Activated naive CD4-positive, alpha-beta T cell treated with anti-CD3 and anti-CD28 coated beads, Interleukin-2, amount 50 U/mL, for 72 hours (primary cell): ENCODE measurements around the gene TENM3. TPM values are rescaled to one million over a fixed set of nuclear protein-coding genes. Genes with fewer than 3 reads are reported as not detected.

Source experiments
- ATAC-seq, 2 donors: fragments of 150-1000 bp; cut with Tn5 transposase; 2 replicates each; pipeline ENCODE4 v1.10.0; 2021; ENCODE audit warnings: mild to moderate bottlenecking in 2 of 2, moderate library complexity in 2 of 2
- DNase-seq, 2 donors: peaks; one replicate each; pipeline ENCODE4 v3.0.0; 2021 to 2022; ENCODE audit warnings: low spot score in 2 of 2
- H3K27ac Mint-ChIP-seq, 2 donors: one replicate each; pipeline ENCODE4 v1.8.0; 2022; ENCODE audit warnings: mild to moderate bottlenecking in 2 of 2, mixed read lengths in 2 of 2
- H3K36me3 Mint-ChIP-seq, 2 donors: one replicate each; pipeline ENCODE4 v1.8.0; 2022; ENCODE audit warnings: mixed read lengths in 2 of 2
- H3K9me3 Mint-ChIP-seq, 2 donors: one replicate each; pipeline ENCODE4 v1.8.0; 2022; ENCODE audit warnings: mixed read lengths in 2 of 2
- total RNA-seq, 2 donors: library from RNA; stranded (reverse); gene quantifications; one replicate each; pipeline ENCODE4 v1.2.3, GENCODE V29; 2022

The TENM3 gene
- total RNA-seq, 2 donors from 2014 or later, result not detected

GRCh38 chr4:182264139-182264752 is 21.0 kb downstream of the TENM3 start:
- ATAC-seq, result no peak

GRCh38 chr4:182265881-182266280 is 22.7 kb downstream of the TENM3 start:
- Mint-ChIP-seq H3K36me3 (no peaks in the 10 kb centered on the region), H3K9me3 (no peaks in the 10 kb centered on the region), H3K27ac (no peak overlapping the region)
- ATAC-seq, result no peak
- DNase-seq, result no peak

More at GRCh38 chr4:182264139-182264752, 21.0 kb downstream of the TENM3 start:
- Mint-ChIP-seq H3K36me3 (no peaks in the 10 kb centered on the region), H3K27ac (no peak overlapping the region), H3K9me3 (peaks cover 0 to 4% of the 10 kb centered on the region in 2 donors)
- DNase-seq, result no peak

GRCh38 chr4:182267048-182267447 is 23.8 kb downstream of the TENM3 start:
- DNase-seq (no peak), ATAC-seq (no peak)
- H3K9me3 Mint-ChIP-seq, result no peaks in the 10 kb centered on the region
- H3K27ac Mint-ChIP-seq, result no peak overlapping the region
- no peaks in the 10 kb centered on the region for H3K36me3 Mint-ChIP-seq

GRCh38 chr4:182268966-182269365 is 25.8 kb downstream of the TENM3 start:
- no peak overlapping the region for H3K27ac Mint-ChIP-seq
- ATAC-seq, result no peak
- no peaks in the 10 kb centered on the region for H3K36me3 Mint-ChIP-seq
- no peak for DNase-seq
- peaks cover 0 to 3% of the 10 kb centered on the region in 2 donors for H3K9me3 Mint-ChIP-seq

GRCh38 chr4:182271731-182272130 is 28.5 kb downstream of the TENM3 start:
- Mint-ChIP-seq H3K9me3 (peaks cover 0 to 3% of the 10 kb centered on the region in 2 donors), H3K27ac (no peak overlapping the region), H3K36me3 (no peaks in the 10 kb centered on the region)
- DNase-seq (no peak), ATAC-seq (no peak)

- Mint-ChIP-seq H3K36me3 (no peaks in the 10 kb centered on the region), H3K9me3 (peaks cover 0 to 3% of the 10 kb centered on the region in 2 donors), H3K27ac (no peak overlapping the region)
- ATAC-seq (no peak), DNase-seq (no peak)
Observed at GRCh38 chr4:182272151-182272550, 28.9 kb downstream of the TENM3 start.

- Mint-ChIP-seq H3K27ac (no peak overlapping the region), H3K36me3 (no peaks in the 10 kb centered on the region), H3K9me3 (peaks cover 0 to 3% of the 10 kb centered on the region in 2 donors)
- ATAC-seq (no peak), DNase-seq (no peak)
Observed at GRCh38 chr4:182273191-182273935, 30.2 kb downstream of the TENM3 start.

GRCh38 chr4:182276210-182277109 is 33.3 kb downstream of the TENM3 start:
- no peak overlapping the region for H3K27ac Mint-ChIP-seq
- no peak for ATAC-seq
- H3K36me3 Mint-ChIP-seq, result no peaks in the 10 kb centered on the region

GRCh38 chr4:182277377-182277776 is 34.2 kb downstream of the TENM3 start:
- no peak for DNase-seq
- H3K9me3 Mint-ChIP-seq, result peaks cover 0 to 3% of the 10 kb centered on the region in 2 donors
- H3K36me3 Mint-ChIP-seq, result no peaks in the 10 kb centered on the region
- no peak for ATAC-seq
- no peak overlapping the region for H3K27ac Mint-ChIP-seq

More at GRCh38 chr4:182276210-182277109, 33.3 kb downstream of the TENM3 start:
- H3K9me3 Mint-ChIP-seq, result peaks cover 0 to 3% of the 10 kb centered on the region in 2 donors
- DNase-seq, result no peak

GRCh38 chr4:182278729-182279128 is 35.5 kb downstream of the TENM3 start:
- DNase-seq, result no peak
- no peaks in the 10 kb centered on the region for H3K9me3 Mint-ChIP-seq
- no peaks in the 10 kb centered on the region for H3K36me3 Mint-ChIP-seq
- no peak overlapping the region for H3K27ac Mint-ChIP-seq
- ATAC-seq, result no peak

- ATAC-seq (no peak), DNase-seq (no peak)
- H3K36me3 Mint-ChIP-seq, result no peaks in the 10 kb centered on the region
- peaks cover 0 to 3% of the 10 kb centered on the region in 2 donors for H3K9me3 Mint-ChIP-seq
- H3K27ac Mint-ChIP-seq, result no peak overlapping the region
Observed at GRCh38 chr4:182280436-182281111, 37.4 kb downstream of the TENM3 start.

- Mint-ChIP-seq H3K27ac (no peak overlapping the region), H3K36me3 (no peaks in the 10 kb centered on the region), H3K9me3 (peaks cover 0 to 3% of the 10 kb centered on the region in 2 donors)
- DNase-seq (no peak), ATAC-seq (no peak)
Observed at GRCh38 chr4:182286035-182286434, 42.8 kb downstream of the TENM3 start.

GRCh38 chr4:182286931-182287330 is 43.7 kb downstream of the TENM3 start:
- Mint-ChIP-seq H3K27ac (no peak overlapping the region), H3K36me3 (no peaks in the 10 kb centered on the region)
- DNase-seq, result no peak

GRCh38 chr4:182288534-182288933 is 45.3 kb downstream of the TENM3 start:
- Mint-ChIP-seq H3K36me3 (no peaks in the 10 kb centered on the region), H3K27ac (no peak overlapping the region), H3K9me3 (peaks cover 0 to 3% of the 10 kb centered on the region in 2 donors)
- DNase-seq (no peak), ATAC-seq (no peak)

More at GRCh38 chr4:182286931-182287330, 43.7 kb downstream of the TENM3 start:
- ATAC-seq, result no peak
- peaks cover 0 to 3% of the 10 kb centered on the region in 2 donors for H3K9me3 Mint-ChIP-seq

GRCh38 chr4:182289809-182290208 is 46.6 kb downstream of the TENM3 start:
- ATAC-seq, result no peak
- Mint-ChIP-seq H3K9me3 (peaks cover 0 to 3% of the 10 kb centered on the region in 2 donors), H3K36me3 (no peaks in the 10 kb centered on the region), H3K27ac (no peak overlapping the region)
- no peak for DNase-seq

- Mint-ChIP-seq H3K36me3 (no peaks in the 10 kb centered on the region), H3K27ac (no peak overlapping the region), H3K9me3 (no peaks in the 10 kb centered on the region)
- DNase-seq (no peak), ATAC-seq (no peak)
Observed at GRCh38 chr4:182291175-182291574, 48.0 kb downstream of the TENM3 start.
